MG63 (cell line): ENCODE results near the gene IMPA2. TPM values are rescaled to one million over a fixed set of nuclear protein-coding genes. Genes with fewer than 3 reads are reported as not detected.
A peak's percentile ranks its signal among the peaks of the same experiment; 100 is the strongest.
"Not testable (repeated sequence)": the region's sequence is repeated elsewhere in the genome, so short reads cannot be mapped to it uniquely, and the experiment has no call there.

Experiments
- DNase-seq: peaks from one replicate; pipeline ENCODE4 v3.0.0-alpha.2; 2020
- H3K27me3 ChIP-seq: fragments of 250-450 bp; sonication (Bioruptor Pico); 2 replicates; pipeline ENCODE4 v1.5.1; 2020; ENCODE audit warnings: mild to moderate bottlenecking, moderate library complexity
- H3K36me3 ChIP-seq: fragments of 250-450 bp; sonication (Bioruptor Pico); 2 replicates; pipeline ENCODE4 v1.5.1; 2020; ENCODE audit warnings: mild to moderate bottlenecking, moderate library complexity
- H3K4me3 ChIP-seq: fragments of 250-450 bp; sonication (Bioruptor Pico); 2 replicates; pipeline ENCODE4 v1.5.1; 2020; ENCODE audit warnings: mild to moderate bottlenecking, moderate library complexity
- H3K9me3 ChIP-seq: fragments of 250-450 bp; sonication (Bioruptor Pico); 2 replicates; pipeline ENCODE4 v1.5.1; 2020; ENCODE audit warnings: mild to moderate bottlenecking, moderate library complexity
- total RNA-seq: library from RNA; depleted of rRNA; stranded (reverse); fragments of >200 nt; shearing (Covaris generic); gene quantifications from 2 replicates; pipeline ENCODE4 v1.2.3, GENCODE V29; 2014; ENCODE audit warnings: low replicate concordance

IMPA2 gene
- total RNA-seq, 1 experiment from 2014 or later = 90.8 TPM

GRCh38 chr18:11956371-11957308 is 24.7 kb upstream of the IMPA2 start:
- no peak for DNase-seq
- Histone ChIP-seq H3K9me3 (peaks cover 12% of the 10 kb centered on the region), H3K27me3 (no peaks in the 10 kb centered on the region), H3K36me3 (no peaks in the 10 kb centered on the region), H3K4me3 (no peak overlapping the region)

GRCh38 chr18:11957636-11958035 is 23.7 kb upstream of the IMPA2 start:
- no peak for DNase-seq
- no peaks in the 10 kb centered on the region for H3K36me3 ChIP-seq
- H3K9me3 ChIP-seq = peaks cover 12% of the 10 kb centered on the region
- H3K27me3 ChIP-seq = no peaks in the 10 kb centered on the region
- no peak overlapping the region for H3K4me3 ChIP-seq

DNA sequence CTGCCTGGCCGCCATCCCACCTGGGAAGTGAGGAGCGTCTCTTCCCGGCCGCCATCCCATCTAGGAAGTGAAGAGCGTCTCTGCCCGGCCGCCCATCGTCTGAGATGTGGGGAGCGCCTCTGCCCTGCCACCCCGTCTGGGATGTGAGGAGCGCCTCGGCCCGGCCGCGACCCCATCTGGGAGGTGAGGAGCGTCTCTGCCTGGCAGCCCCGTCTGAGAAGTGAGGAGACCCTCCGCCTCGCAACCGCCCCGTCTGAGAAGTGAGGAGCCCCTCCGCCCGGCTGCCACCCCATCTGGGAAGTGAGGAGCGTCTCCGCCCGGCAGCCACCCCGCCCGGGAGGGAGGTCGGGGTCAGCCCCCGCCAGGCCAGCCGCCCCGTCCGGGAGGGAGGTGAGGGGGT is 21.7 kb upstream of the IMPA2 start:
- H3K36me3 ChIP-seq, H3K4me3 ChIP-seq, H3K27me3 ChIP-seq, DNase-seq: not testable (repeated sequence)
- H3K9me3 ChIP-seq = peaks cover 12% of the 10 kb centered on the region

GRCh38 chr18:11960743-11961380 is 20.4 kb upstream of the IMPA2 start:
- Histone ChIP-seq H3K36me3 (no peaks in the 10 kb centered on the region), H3K27me3 (no peaks in the 10 kb centered on the region)

GRCh38 chr18:11962597-11962996 is 18.7 kb upstream of the IMPA2 start:
- Histone ChIP-seq H3K9me3 (no peaks in the 10 kb centered on the region), H3K36me3 (no peaks in the 10 kb centered on the region), H3K4me3 (no peak overlapping the region), H3K27me3 (no peaks in the 10 kb centered on the region)
- peak; percentile 9 for DNase-seq

More at GRCh38 chr18:11960743-11961380, 20.4 kb upstream of the IMPA2 start:
- DNase-seq = no peak
- Histone ChIP-seq H3K4me3 (no peak overlapping the region), H3K9me3 (peaks cover 11% of the 10 kb centered on the region)

DNA sequence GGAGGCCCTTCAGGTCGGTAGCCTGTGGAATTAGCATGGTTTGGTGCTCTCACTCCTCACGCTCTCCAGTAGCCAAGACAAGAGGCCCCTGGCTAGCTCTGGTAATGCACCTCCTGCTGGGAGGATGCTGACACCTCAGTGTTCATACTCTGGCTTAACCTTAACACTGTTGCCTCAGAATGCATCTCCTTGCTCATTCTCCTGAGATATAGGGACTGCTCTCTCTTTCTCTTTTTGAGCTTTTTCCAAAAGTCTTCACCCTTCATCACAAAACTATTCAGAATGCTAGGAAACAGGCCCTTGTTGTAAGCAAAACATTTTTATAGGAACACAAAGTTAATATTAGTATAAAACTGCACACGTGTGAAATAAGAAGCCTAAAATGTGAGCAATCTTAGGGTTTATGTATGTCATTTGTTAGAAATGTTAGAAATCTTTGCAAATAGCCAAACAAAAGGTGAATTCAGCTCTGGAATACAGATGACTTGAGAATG is 17.3 kb upstream of the IMPA2 start:
- peak; percentile 82 for DNase-seq
- H3K36me3 ChIP-seq = no peaks in the 10 kb centered on the region

GRCh38 chr18:11969904-11970835 is 11.1 kb upstream of the IMPA2 start:
- Histone ChIP-seq H3K9me3 (no peaks in the 10 kb centered on the region), H3K36me3 (no peaks in the 10 kb centered on the region), H3K27me3 (no peaks in the 10 kb centered on the region), H3K4me3 (no peak overlapping the region)
- no peak for DNase-seq

More for the DNA sequence above, 17.3 kb upstream of the IMPA2 start:
- Histone ChIP-seq H3K9me3 (no peaks in the 10 kb centered on the region), H3K27me3 (no peaks in the 10 kb centered on the region), H3K4me3 (no peak overlapping the region)

DNA sequence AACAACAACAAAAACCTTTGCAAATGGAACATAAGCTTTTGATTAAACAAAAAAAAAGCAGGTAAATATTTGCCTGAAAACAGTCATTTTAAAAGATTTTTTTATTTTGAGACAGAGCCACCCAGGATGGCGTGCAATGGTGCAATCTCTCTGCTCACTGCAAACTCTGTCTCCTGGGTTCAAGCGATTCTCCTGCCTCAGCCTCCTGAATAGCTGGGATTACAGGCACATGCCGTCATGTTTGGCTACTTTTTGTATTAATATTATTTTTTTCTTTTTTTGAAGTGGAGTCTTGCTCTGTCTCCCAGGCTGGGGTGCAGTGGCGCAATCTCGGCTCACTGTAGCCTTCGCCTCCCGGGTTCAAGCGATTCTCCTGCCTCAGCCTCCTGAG is 10.5 kb upstream of the IMPA2 start:
- H3K27me3 ChIP-seq, H3K4me3 ChIP-seq, H3K36me3 ChIP-seq, H3K9me3 ChIP-seq, DNase-seq: not testable (repeated sequence)

DNA sequence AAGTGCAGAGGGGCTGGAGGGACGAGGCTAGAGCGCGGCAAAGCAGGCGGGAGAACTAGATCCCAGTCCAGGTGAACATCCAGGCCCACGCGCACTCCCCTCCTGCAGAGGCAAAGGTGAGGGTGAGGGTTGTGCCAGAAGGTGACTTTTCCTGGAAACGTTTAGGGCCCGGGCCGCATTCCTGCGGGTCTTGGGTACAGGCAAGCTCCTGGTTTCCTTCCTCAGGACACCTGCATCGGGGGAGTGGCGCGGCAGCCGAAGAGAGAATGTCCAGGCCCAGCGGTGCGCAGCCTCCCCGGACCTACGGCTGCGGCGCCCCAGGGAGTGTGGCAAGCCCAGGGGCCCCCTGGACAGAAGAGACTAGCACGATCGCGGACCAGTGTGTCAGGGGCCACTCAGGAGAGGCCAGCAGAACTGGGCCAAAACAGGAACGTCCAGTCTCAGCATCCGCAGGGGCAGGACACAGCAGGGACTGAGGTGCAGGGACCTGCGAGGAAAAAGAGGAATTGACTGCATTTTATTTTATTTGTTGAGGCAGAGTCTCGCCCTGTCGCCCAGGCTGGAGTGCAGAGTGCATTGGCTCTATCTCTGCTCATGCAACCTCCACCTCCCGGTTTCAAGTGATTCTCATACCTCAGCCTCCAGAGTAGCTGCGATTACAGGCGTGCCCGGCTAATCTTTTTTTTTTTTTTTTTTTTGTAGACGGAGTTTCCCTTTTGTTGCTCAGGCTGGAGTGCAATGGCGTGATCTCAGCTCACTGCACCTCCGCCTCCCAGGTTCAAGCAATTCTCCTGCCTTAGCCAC is 8.7 kb upstream of the IMPA2 start:
- no peak overlapping the region for H3K4me3 ChIP-seq
- H3K27me3 ChIP-seq = no peaks in the 10 kb centered on the region
- H3K36me3 ChIP-seq = no peaks in the 10 kb centered on the region
- no peak for DNase-seq
- H3K9me3 ChIP-seq = no peaks in the 10 kb centered on the region

- H3K9me3 ChIP-seq = no peaks in the 10 kb centered on the region
- no peak for DNase-seq
- H3K27me3 ChIP-seq = no peaks in the 10 kb centered on the region
- H3K36me3 ChIP-seq = no peaks in the 10 kb centered on the region
- H3K4me3 ChIP-seq = no peak overlapping the region
Observed at GRCh38 chr18:11974741-11975325, 6.5 kb upstream of the IMPA2 start.

DNA sequence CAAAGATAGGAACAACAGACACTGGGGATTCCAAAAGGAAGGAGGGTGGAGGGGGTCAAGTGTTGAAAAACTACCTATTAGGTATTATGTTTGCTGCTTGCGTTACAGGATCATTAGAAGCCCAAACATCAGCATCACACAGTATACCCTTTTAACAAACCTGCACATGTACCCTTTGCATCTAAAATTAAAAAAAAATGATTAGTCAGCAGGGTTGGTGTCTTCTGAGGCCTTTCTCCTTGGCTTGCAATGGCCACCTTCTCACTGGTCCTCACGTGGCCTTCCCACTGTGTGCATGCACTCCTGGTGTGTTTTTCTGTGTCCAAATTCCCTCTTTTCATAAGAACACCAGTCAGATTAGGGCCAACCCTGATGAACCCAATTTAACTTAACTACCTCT is 5.6 kb upstream of the IMPA2 start:
- H3K9me3 ChIP-seq = no peaks in the 10 kb centered on the region
- DNase-seq = no peak
- no peaks in the 10 kb centered on the region for H3K27me3 ChIP-seq
- no peak overlapping the region for H3K4me3 ChIP-seq
- H3K36me3 ChIP-seq = no peaks in the 10 kb centered on the region

DNA sequence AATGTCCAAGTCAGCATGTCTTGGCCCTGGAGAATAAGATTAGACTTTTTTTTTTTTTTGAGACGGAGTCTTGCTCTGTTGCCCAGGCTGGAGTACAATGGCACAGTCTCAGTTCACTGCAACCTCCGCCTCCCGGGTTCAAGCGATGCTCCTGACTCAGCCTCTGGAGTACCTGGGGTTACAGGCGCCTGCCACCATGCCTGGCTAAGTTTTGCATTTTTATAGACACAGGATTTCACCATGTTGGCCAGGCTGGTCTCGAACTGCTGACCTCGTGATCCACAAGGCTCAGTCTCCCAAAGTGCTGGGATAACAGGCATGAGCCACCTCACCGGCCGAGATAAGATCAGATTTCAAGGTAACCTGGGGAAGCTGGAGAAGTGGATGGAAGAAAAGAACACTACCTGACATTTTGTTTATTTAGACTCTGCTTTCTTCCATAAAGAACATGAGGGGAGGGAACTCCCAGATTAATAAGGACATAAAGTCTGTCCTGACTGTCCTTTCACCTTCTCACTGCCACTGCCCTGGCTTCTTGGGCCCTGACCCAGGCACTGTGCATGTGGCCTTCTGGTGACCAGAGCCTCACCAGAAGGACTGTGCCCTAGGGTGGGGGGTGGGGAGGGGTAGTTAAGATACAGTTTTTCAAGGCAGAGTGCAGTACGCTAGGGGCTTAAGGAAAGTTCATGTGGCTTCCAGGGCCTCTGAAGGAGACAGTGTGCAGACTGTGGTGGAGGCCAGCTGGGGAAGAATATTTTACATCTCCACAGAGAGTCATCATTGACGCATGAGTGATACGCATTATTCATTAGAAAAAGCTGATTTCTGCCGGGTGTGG is 4.8 kb upstream of the IMPA2 start:
- DNase-seq = peak; percentile 50
- no peak overlapping the region for H3K4me3 ChIP-seq
- no peaks in the 10 kb centered on the region for H3K27me3 ChIP-seq
- H3K36me3 ChIP-seq = no peaks in the 10 kb centered on the region
- H3K9me3 ChIP-seq = no peaks in the 10 kb centered on the region

DNA sequence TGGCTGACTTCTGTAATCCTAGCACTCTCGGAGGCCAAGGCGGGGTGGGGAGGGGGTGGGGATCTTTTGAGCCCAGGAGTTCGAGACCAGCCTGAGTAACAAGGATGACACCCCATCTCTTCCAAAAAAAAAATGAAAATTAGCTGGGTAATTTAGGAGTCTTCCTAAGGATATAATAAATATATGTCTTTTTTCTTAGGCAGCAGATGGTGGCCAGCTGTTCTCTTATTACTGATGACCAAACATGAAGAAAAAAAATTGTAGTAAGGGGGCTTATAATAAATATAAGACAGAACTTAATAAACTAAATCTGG is 4.2 kb upstream of the IMPA2 start:
- Histone ChIP-seq H3K27me3 (no peaks in the 10 kb centered on the region), H3K9me3 (no peaks in the 10 kb centered on the region), H3K4me3 (no peak overlapping the region), H3K36me3 (no peaks in the 10 kb centered on the region)
- no peak for DNase-seq

GRCh38 chr18:11978956-11979355 is 2.4 kb upstream of the IMPA2 start:
- H3K4me3 ChIP-seq = no peak overlapping the region
- DNase-seq = no peak
- no peaks in the 10 kb centered on the region for H3K9me3 ChIP-seq

GRCh38 chr18:11980163-11980493 is 1.2 kb upstream of the IMPA2 start:
- Histone ChIP-seq H3K4me3 (peak overlapping the region; percentile 54), H3K9me3 (no peaks in the 10 kb centered on the region), H3K36me3 (no peaks in the 10 kb centered on the region), H3K27me3 (no peaks in the 10 kb centered on the region)
- no peak for DNase-seq

More at GRCh38 chr18:11978956-11979355, 2.4 kb upstream of the IMPA2 start:
- no peaks in the 10 kb centered on the region for H3K27me3 ChIP-seq
- no peaks in the 10 kb centered on the region for H3K36me3 ChIP-seq
